PC-9 (cell line): ENCODE measurements around the gene DICER1. TPM values are rescaled to one million over a fixed set of nuclear protein-coding genes. Genes with fewer than 3 reads are reported as not detected.

Experiments used
- BruUV-seq: library from RNA; stranded (reverse); fragments of 400-500 nt; replicated peaks from 2 replicates; lab custom pipeline; 2021; lab: Mats Ljungman, UMichigan
- CTCF ChIA-PET: fragments of 300-600 bp; sonication (Branson Sonifier 250); formaldehyde crosslinking; loops from one replicate; lab custom pipeline; 2022; ENCODE audit warnings: antibody characterized with exemption; lab: Charles Lee
- POLR2A ChIA-PET: fragments of 300-600 bp; sonication (Branson Sonifier 250); formaldehyde crosslinking; loops from one replicate; lab custom pipeline; 2022; ENCODE audit warnings: antibody characterized with exemption; ENCODE audit not compliant: unreplicated experiment; lab: Charles Lee
- DNase-seq, 2 experiments: peaks; one replicate each; pipeline versions ENCODE4 v3.0.0 to v3.0.0-alpha.2; 2015 to 2022; ENCODE audit warnings: mixed read lengths in 1 of 2
- H2AFZ ChIP-seq: fragments of 200-600 bp; sonication (generic); 2 replicates; pipeline ENCODE4 v1.8.1; 2017; ENCODE audit warnings: antibody characterized with exemption
- H3F3A ChIP-seq: fragments of 200-600 bp; sonication (generic); 2 replicates; pipeline ENCODE4 v1.8.1; 2017; ENCODE audit warnings: antibody characterized with exemption, mild to moderate bottlenecking, low read depth; ENCODE audit not compliant: insufficient read depth
- H3K27ac ChIP-seq: fragments of 200-600 bp; sonication (generic); 2 replicates; pipeline ENCODE4 v1.6.1; 2016; ENCODE audit warnings: mixed run types
- H3K27me3 ChIP-seq: fragments of 200-600 bp; sonication (generic); 2 replicates; pipeline ENCODE4 v1.6.1; 2016; ENCODE audit warnings: low read depth, mixed run types; ENCODE audit not compliant: insufficient read depth
- H3K36me3 ChIP-seq: fragments of 200-600 bp; sonication (generic); 2 replicates; pipeline ENCODE4 v1.6.1; 2016; ENCODE audit warnings: low read depth, mixed run types
- H3K4me1 ChIP-seq: fragments of 200-600 bp; sonication (generic); replicated peaks from 2 replicates; pipeline ENCODE4 v1.6.1; 2016; ENCODE audit warnings: mixed run types; ENCODE audit not compliant: insufficient read depth
- H3K4me2 ChIP-seq: fragments of 200-600 bp; sonication (generic); 2 replicates; pipeline ENCODE4 v1.6.1; 2017; ENCODE audit warnings: mixed run types
- H3K4me3 ChIP-seq: fragments of 200-600 bp; sonication (generic); 2 replicates; pipeline ENCODE4 v1.6.1; 2016; ENCODE audit warnings: mixed run types
- H3K79me2 ChIP-seq: fragments of 200-600 bp; sonication (generic); 2 replicates; pipeline ENCODE4 v1.6.1; 2017; ENCODE audit warnings: low read depth, mixed run types
- H3K9me2 ChIP-seq: fragments of 200-600 bp; sonication (generic); 2 replicates; pipeline ENCODE4 v1.8.1; 2017; ENCODE audit warnings: mild to moderate bottlenecking; ENCODE audit not compliant: insufficient read depth
- H3K9me3 ChIP-seq: fragments of 200-600 bp; sonication (generic); 2 replicates; pipeline ENCODE4 v1.8.1; 2016; ENCODE audit warnings: low read depth; ENCODE audit not compliant: insufficient read depth
- H4K20me1 ChIP-seq: fragments of 200-600 bp; sonication (generic); 2 replicates; pipeline ENCODE4 v1.8.1; 2017; ENCODE audit not compliant: insufficient read depth
- CTCF ChIP-seq: fragments of 200-600 bp; sonication (generic); conservative IDR thresholded peaks from 2 replicates; pipeline ENCODE4 v1.6.1; 2017; ENCODE audit warnings: mixed run types, antibody characterized with exemption, mild to moderate bottlenecking, moderate library complexity
- EZH2 ChIP-seq: fragments of 200-600 bp; sonication (generic); IDR thresholded peaks from 2 replicates; pipeline ENCODE4 v1.8.0; 2017; ENCODE audit warnings: antibody characterized with exemption, low read depth
- intact Hi-C: fragments of 100-400 bp; cut with micrococcal nuclease; formaldehyde crosslinking; loops from one replicate; pipeline ENCODE4 v1.10.0; 2022; ENCODE audit not compliant: unreplicated experiment
- microRNA-seq: library from miRNA; unstranded; fragments of <30 nt; microRNA quantifications from one replicate; pipeline ENCODE4 v1.2.0, GENCODE V29; 2021; ENCODE audit warnings: borderline number of aligned reads, borderline replicate concordance
- total RNA-seq: library from RNA; stranded (reverse); gene quantifications from 2 replicates; pipeline ENCODE4 v1.2.3, GENCODE V29; 2021

DICER1 gene
- total RNA-seq, 1 experiment from 2014 or later = 15.1 TPM

GRCh38 chr14:95037273-95037672 lies 120.1 kb downstream of the DICER1 start:
- H3K9me3 ChIP-seq = no peaks in the 10 kb centered on the region
- no peaks in the 10 kb centered on the region for H3K79me2 ChIP-seq
- TF ChIP-seq EZH2 (no peak), CTCF (no peak)
- ChIA-PET CTCF (no interaction called here), POLR2A (no interaction called here)
- H3K9me2 ChIP-seq = no peaks in the 10 kb centered on the region
- no peak for DNase-seq
- H3K4me3 ChIP-seq = no peak overlapping the region
- no TSS peak for BruUV-seq
- H3K4me2 ChIP-seq = no peak overlapping the region
- H3K36me3 ChIP-seq = no peaks in the 10 kb centered on the region
- H3K27me3 ChIP-seq = peaks cover 50% of the 10 kb centered on the region
- intact Hi-C loops = no loop called here
- no peak overlapping the region for H3K27ac ChIP-seq
- no peaks in the 10 kb centered on the region for H3F3A ChIP-seq
- H4K20me1 ChIP-seq = no peaks in the 10 kb centered on the region
- no peak overlapping the region for H2AFZ ChIP-seq
- H3K4me1 ChIP-seq = no peaks in the 10 kb centered on the region

Small RNA genes within 50 kb of the gene (microRNA-seq; reads per million reads assigned to microRNA genes)
- not detected for gene MIR3173

Other genes starting within 250 kb of the DICER1 start
- gene CLMN, start 162.4 kb upstream of the DICER1 start, total RNA-seq = 15.8 and 18.3 TPM in 2 replicates